Chondrocyte (in vitro differentiated cells): ENCODE measurements around the gene ERVFRD-1. TPM values are rescaled to one million over a fixed set of nuclear protein-coding genes. Genes with fewer than 3 reads are reported as not detected.
A peak's percentile ranks its signal among the peaks of the same experiment; 100 is the strongest.

ENCODE experiments used
- DNase-seq: peaks from one replicate; pipeline ENCODE4 v3.0.0; 2021; ENCODE audit warnings: mixed read lengths, low spot score
- H3K27ac Mint-ChIP-seq: one replicate; pipeline ENCODE4 v1.8.0; 2021; ENCODE audit warnings: mild to moderate bottlenecking, moderate library complexity, mixed read lengths; ENCODE audit not compliant: unreplicated experiment
- H3K27me3 Mint-ChIP-seq: 2 replicates; pipeline ENCODE4 v1.8.0; 2021; ENCODE audit warnings: low read depth, mixed read lengths
- H3K36me3 Mint-ChIP-seq: 2 replicates; pipeline ENCODE4 v1.8.0; 2021; ENCODE audit warnings: low read depth, mixed read lengths
- H3K4me1 Mint-ChIP-seq: 2 replicates; pipeline ENCODE4 v1.8.0; 2021; ENCODE audit warnings: low read depth, mild to moderate bottlenecking, mixed read lengths
- H3K4me3 Mint-ChIP-seq: one replicate; pipeline ENCODE4 v1.8.0; 2021; ENCODE audit warnings: mild to moderate bottlenecking, moderate library complexity, mixed read lengths; ENCODE audit not compliant: unreplicated experiment
- H3K9me3 Mint-ChIP-seq: 2 replicates; pipeline ENCODE4 v1.8.0; 2021; ENCODE audit warnings: low read depth, mixed read lengths
- total RNA-seq: library from RNA; stranded (reverse); gene quantifications from 3 replicates; pipeline ENCODE4 v1.2.1, GENCODE V29; 2021
- TF ChIP-seq, protein P1 (sequence below): fragments of 200-600 bp; sonication (generic); IDR thresholded peaks from 2 replicates; pipeline ENCODE4 v1.5.0; 2021; ENCODE audit warnings: antibody characterized with exemption, mild to moderate bottlenecking, moderate library complexity

ERVFRD-1 gene
- total RNA-seq, 1 donor from 2014 or later = not detected

- H3K4me3 Mint-ChIP-seq = no peak overlapping the region
- no peaks in the 10 kb centered on the region for H3K9me3 Mint-ChIP-seq
- TF ChIP-seq, protein P1, sequence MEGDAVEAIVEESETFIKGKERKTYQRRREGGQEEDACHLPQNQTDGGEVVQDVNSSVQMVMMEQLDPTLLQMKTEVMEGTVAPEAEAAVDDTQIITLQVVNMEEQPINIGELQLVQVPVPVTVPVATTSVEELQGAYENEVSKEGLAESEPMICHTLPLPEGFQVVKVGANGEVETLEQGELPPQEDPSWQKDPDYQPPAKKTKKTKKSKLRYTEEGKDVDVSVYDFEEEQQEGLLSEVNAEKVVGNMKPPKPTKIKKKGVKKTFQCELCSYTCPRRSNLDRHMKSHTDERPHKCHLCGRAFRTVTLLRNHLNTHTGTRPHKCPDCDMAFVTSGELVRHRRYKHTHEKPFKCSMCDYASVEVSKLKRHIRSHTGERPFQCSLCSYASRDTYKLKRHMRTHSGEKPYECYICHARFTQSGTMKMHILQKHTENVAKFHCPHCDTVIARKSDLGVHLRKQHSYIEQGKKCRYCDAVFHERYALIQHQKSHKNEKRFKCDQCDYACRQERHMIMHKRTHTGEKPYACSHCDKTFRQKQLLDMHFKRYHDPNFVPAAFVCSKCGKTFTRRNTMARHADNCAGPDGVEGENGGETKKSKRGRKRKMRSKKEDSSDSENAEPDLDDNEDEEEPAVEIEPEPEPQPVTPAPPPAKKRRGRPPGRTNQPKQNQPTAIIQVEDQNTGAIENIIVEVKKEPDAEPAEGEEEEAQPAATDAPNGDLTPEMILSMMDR = no peak
- H3K4me1 Mint-ChIP-seq = peaks cover 6% of the 10 kb centered on the region
- H3K27me3 Mint-ChIP-seq = no peaks in the 10 kb centered on the region
- no peak for DNase-seq
- H3K36me3 Mint-ChIP-seq = no peaks in the 10 kb centered on the region
- H3K27ac Mint-ChIP-seq = no peak overlapping the region
Measured at GRCh38 chr6:11151488-11151887, 40.0 kb upstream of the ERVFRD-1 start.

DNA sequence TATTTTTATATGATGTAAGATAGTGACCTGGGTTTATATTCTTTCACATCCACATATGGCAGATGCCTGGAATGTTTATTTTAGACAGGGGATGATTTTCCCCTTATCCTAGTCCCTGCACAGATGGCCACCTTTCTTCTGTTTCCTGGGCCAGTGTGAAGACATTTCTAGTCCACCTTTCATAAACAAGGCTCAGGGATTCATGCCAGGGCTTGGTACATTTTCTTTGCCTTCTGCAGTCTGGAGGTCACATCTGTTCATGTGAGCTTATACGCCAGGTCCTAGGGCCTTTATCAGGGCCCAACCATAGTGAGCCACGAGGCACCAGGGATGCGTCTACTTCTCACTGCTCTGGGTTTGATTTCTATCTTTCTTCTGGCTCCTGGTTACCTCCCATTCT is 38.0 kb upstream of the ERVFRD-1 start:
- Mint-ChIP-seq H3K4me1 (peaks cover 6% of the 10 kb centered on the region), H3K9me3 (no peaks in the 10 kb centered on the region), H3K36me3 (no peaks in the 10 kb centered on the region), H3K27me3 (no peaks in the 10 kb centered on the region), H3K27ac (no peak overlapping the region), H3K4me3 (no peak overlapping the region)
- TF ChIP-seq, protein P1 = no peak
- DNase-seq = no peak

DNA sequence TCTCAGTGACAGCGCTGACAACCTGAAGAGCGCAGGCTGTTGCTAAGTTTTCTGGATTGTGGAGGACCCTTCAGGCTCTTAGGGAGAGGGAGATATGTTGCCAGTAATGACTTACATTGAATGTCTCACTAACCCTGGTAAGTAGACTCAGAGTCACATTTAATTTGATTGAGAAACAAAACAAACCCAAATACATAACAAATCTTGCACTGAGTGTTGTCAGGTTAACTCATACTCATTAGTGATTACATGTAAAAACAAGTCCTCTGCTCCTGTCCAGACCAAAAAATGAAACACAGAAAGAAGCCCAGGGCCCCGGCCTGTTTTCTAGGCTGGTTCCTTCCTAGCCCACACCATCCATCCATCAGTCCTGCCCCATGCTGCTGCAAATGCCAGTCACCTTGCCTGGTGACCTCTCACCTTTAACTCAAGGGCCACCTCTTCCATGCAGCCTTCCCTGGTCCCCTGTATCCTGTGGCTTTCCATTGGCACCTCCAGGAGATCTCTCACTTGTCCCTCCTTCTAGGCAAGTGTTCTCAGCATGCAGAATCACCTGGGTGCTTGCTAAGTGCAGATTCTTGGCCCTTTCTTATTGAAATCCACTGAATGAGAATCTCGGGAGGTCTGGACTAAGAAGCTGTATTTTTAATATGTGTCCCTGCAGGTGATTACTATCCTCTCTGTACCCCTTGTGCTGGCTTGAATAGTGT is 34.7 kb upstream of the ERVFRD-1 start:
- H3K27me3 Mint-ChIP-seq = no peaks in the 10 kb centered on the region
- peaks cover 18% of the 10 kb centered on the region for H3K4me1 Mint-ChIP-seq
- H3K27ac Mint-ChIP-seq = no peak overlapping the region
- no peaks in the 10 kb centered on the region for H3K36me3 Mint-ChIP-seq
- no peaks in the 10 kb centered on the region for H3K9me3 Mint-ChIP-seq
- TF ChIP-seq, protein P1 = no peak
- H3K4me3 Mint-ChIP-seq = no peak overlapping the region
- DNase-seq = no peak

GRCh38 chr6:11144393-11144851 is 32.9 kb upstream of the ERVFRD-1 start:
- H3K27me3 Mint-ChIP-seq = no peaks in the 10 kb centered on the region
- H3K27ac Mint-ChIP-seq = no peak overlapping the region
- H3K4me3 Mint-ChIP-seq = no peak overlapping the region
- no peaks in the 10 kb centered on the region for H3K9me3 Mint-ChIP-seq
- no peak for DNase-seq
- TF ChIP-seq, protein P1 = peak; percentile 100
- H3K4me1 Mint-ChIP-seq = peaks cover 22% of the 10 kb centered on the region
- H3K36me3 Mint-ChIP-seq = no peaks in the 10 kb centered on the region

DNA sequence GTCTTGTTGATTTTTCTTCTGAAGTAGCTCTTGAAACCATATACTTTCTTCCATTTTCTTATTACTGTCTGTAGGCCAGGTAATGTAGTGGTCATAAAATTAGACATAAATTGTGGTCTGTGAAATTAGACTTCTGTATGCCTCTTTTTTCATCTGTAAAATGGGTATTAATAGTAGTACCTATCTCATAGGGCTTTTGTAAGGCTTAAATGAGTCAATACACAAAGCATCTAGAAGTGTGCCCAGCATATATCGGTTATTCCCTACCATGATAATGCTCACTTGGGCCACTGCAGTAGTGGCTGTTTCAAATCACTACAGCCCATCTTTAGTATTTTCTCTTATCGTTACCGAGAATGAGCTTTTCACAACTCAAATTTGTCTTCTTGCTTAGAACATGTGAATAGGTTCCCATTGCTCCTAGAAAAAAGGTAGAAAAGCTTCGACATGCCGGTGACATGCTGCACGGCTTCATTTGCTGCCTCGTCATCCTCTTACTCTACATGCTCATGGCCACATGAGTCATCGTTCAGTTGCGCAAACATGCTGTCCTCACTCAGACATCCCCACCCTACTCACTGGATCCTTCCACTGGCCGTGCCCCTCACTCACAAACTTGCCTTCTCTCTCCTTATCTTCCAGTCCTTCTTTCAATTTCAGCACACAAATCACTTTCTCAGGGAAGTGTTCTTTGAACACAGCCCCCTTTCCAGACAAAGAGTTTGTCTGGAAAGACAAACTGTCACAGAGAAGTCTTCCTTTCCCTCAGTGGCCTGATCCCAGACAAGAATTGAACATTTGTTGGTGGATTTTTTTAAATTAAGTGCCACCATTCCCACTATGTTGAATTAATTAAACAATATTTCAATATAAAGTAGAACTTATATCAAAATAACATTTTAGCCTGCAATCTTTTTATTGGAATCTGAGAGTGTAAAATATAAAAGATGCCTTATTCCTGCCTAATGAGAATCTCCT is 32.2 kb upstream of the ERVFRD-1 start:
- TF ChIP-seq, protein P1 = no peak
- no peak for DNase-seq
- no peak overlapping the region for H3K4me3 Mint-ChIP-seq
- H3K27ac Mint-ChIP-seq = peak overlapping the region; percentile 93
- H3K9me3 Mint-ChIP-seq = no peaks in the 10 kb centered on the region
- peaks cover 4% of the 10 kb centered on the region for H3K36me3 Mint-ChIP-seq
- H3K27me3 Mint-ChIP-seq = no peaks in the 10 kb centered on the region
- peaks cover 28% of the 10 kb centered on the region for H3K4me1 Mint-ChIP-seq
